Esophagus squamous epithelium (tissue), 5 donors: ENCODE measurements around the gene TMC8. TPM values are rescaled to one million over a fixed set of nuclear protein-coding genes. Genes with fewer than 3 reads are reported as not detected.

Source experiments
- DNase-seq: peaks from one replicate; lab custom pipeline; 2025; lab: John Stamatoyannopoulos, UW
- H3K27ac ChIP-seq, 4 donors: fragments of 200-600 bp; sonication (generic); one replicate each; pipeline ENCODE4 v1.5.1; 2016 to 2019; ENCODE audit warnings: mild to moderate bottlenecking in 1 of 4
- H3K27me3 ChIP-seq, 4 donors: fragments of 200-600 bp; sonication (generic); 1 replicate in 3 of 4; 2 replicates in 1 of 4; pipeline versions ENCODE4 v1.5.1 to v1.6.0; 2017 to 2021; ENCODE audit warnings: antibody characterized with exemption in 1 of 4
- H3K36me3 ChIP-seq, 3 donors: fragments of 200-600 bp; sonication (generic); one replicate each; pipeline ENCODE4 v1.5.1; 2016 to 2019
- H3K4me1 ChIP-seq, 3 donors: fragments of 200-600 bp; sonication (generic); one replicate each; pipeline ENCODE4 v1.5.1; 2017 to 2019
- H3K4me3 ChIP-seq, 4 donors: fragments of 200-600 bp; sonication (generic); 1 replicate in 3 of 4; 2 replicates in 1 of 4; pipeline ENCODE4 v1.5.1; 2016 to 2019; ENCODE audit warnings: mild to moderate bottlenecking in 2 of 4, moderate library complexity in 1 of 4
- H3K9me3 ChIP-seq, 3 donors: fragments of 200-600 bp; sonication (generic); one replicate each; pipeline ENCODE4 v1.5.1; 2016 to 2019
- POLR2A ChIP-seq, 4 donors: fragments of 450-650 bp; IDR thresholded peaks; one replicate each; pipeline ENCODE4 v1.6.1; 2017; ENCODE audit warnings: antibody characterized with exemption in 4 of 4, mild to moderate bottlenecking in 4 of 4, moderate library complexity in 3 of 4
- WGBS, 2 donors: methylation state at CpG; one replicate each; pipeline ENCODE4 v1.1.5; 2018; 5-methylcytosine and 5-hydroxymethylcytosine counted together
- intact Hi-C: fragments of 100-400 bp; cut with DNase I; formaldehyde crosslinking; loops from one replicate; pipeline ENCODE4 v1.15.0; 2022
- total RNA-seq, 4 donors: library from RNA; depleted of rRNA; stranded (reverse); fragments of >200 nt; gene quantifications; one replicate each; pipeline ENCODE4 v1.1.0, GENCODE V29; 2016
- TF ChIP-seq, protein P1 (sequence below), 6 experiments: fragments of 450-650 bp in 4 of 6; fragments of 200-600 bp in 2 of 6; sonication (generic) in 2 of 6; IDR thresholded peaks; one replicate each; pipeline ENCODE4 v1.5.1; 2016 to 2019; ENCODE audit warnings: antibody characterized with exemption in 6 of 6, mild to moderate bottlenecking in 4 of 6, moderate library complexity in 4 of 6
- donor health status: DM: yes; HTN: yes; CAD: no.

Gene TMC8
- total RNA-seq, 4 donors from 2014 or later, result 1.00 to 5.7 (median 1.5) TPM

DNA sequence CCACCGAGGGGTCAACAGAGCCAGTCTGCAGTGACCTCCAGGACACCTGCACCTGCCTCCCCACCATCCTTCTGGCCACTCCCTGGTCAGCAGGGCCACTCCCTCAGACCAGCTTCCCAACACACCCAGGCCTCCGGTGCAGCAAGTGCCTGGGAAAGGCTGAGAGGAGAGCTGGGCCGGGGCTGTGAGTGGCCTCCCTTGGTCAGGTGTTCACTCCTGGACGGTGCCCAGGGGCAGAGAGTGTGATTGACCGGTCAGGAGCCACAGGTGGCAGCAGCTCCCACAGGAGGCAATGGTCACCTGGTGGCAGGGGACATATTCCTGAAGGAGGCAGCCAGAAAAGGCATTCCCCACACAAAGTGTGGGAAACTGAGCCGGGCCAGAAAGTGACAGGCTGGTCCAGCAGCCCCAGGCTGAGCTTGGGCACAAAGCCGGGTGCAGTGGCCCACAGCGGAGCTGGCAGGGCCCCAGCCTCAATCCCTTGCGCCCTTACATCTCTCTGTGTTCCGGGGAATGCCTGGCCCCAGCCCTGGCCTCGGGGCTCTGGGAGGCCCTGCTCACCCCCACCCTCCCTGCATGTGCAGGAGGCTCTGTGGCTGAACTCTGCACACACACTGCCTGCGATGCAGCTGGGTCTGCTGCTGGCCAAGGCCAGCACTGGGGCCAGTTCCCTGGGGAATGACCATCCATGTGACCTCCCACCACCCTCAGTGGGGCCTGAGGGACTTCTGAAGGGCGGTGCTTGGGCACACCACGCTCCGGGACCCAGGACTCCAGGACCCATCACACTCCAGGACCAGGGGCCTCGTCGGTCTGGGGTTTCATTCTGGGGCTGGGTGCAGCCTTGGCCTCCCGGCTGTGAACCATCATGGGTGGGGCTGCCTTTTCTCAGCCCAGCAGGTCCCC lies 14.4 kb downstream of the TMC8 start:
- TF ChIP-seq, protein P1, sequence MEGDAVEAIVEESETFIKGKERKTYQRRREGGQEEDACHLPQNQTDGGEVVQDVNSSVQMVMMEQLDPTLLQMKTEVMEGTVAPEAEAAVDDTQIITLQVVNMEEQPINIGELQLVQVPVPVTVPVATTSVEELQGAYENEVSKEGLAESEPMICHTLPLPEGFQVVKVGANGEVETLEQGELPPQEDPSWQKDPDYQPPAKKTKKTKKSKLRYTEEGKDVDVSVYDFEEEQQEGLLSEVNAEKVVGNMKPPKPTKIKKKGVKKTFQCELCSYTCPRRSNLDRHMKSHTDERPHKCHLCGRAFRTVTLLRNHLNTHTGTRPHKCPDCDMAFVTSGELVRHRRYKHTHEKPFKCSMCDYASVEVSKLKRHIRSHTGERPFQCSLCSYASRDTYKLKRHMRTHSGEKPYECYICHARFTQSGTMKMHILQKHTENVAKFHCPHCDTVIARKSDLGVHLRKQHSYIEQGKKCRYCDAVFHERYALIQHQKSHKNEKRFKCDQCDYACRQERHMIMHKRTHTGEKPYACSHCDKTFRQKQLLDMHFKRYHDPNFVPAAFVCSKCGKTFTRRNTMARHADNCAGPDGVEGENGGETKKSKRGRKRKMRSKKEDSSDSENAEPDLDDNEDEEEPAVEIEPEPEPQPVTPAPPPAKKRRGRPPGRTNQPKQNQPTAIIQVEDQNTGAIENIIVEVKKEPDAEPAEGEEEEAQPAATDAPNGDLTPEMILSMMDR (IDR thresholded peaks at IDR 0.05), result no peak
- TF ChIP-seq POLR2A (IDR thresholded peaks at IDR 0.05), result no peak
- H3K4me1 ChIP-seq, result peaks cover 42 to 82% (median 53%) of the 10 kb centered on the region in 3 donors
- WGBS, 2 donors, result 25 to 40% methylated on average over 4 of the region's 18 CpGs
- no peak overlapping the region for H3K4me3 ChIP-seq
- intact Hi-C loops, result no loop called here
- peak overlapping the region; percentile 4 to 80 (median 70) for H3K27ac ChIP-seq
- DNase-seq, result no peak
- no peaks in the 10 kb centered on the region for H3K36me3 ChIP-seq
- H3K9me3 ChIP-seq, result no peaks in the 10 kb centered on the region
- H3K27me3 ChIP-seq, result no peaks in the 10 kb centered on the region

DNA sequence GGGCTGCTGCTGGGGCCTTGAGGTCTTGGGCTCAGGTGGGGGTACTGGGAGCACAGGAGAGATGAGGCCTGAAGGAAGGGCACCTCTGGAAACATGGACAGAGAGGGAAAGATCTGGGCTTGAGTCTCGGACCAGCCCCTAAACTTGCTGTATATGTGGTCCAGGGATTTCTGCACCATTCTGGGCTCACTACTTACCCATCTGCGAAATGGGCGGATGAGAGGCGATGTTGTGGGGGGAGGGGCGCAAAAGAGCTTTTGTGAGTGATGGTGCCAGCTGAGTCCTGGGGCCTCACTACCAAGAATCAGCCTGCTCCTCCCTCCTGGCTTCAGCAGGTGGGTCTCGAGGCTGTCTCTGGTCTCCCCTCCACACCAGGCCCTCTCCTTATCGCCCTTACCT lies 15.9 kb downstream of the TMC8 start:
- Histone ChIP-seq H3K27ac (no peak overlapping the region), H3K4me3 (no peak overlapping the region), H3K9me3 (no peaks in the 10 kb centered on the region), H3K36me3 (no peaks in the 10 kb centered on the region), H3K4me1 (peaks cover 35 to 81% (median 48%) of the 10 kb centered on the region in 3 donors), H3K27me3 (no peaks in the 10 kb centered on the region)
- no peak for DNase-seq
- WGBS, 2 donors, result 96% methylated on average over 5 of the region's 7 CpGs; no CpG with 5 or more reads in 1 of the 2 donors
- TF ChIP-seq, protein P1 (IDR thresholded peaks at IDR 0.05), result no peak
- TF ChIP-seq POLR2A (IDR thresholded peaks at IDR 0.05), result no peak
- intact Hi-C loops, result no loop called here

DNA sequence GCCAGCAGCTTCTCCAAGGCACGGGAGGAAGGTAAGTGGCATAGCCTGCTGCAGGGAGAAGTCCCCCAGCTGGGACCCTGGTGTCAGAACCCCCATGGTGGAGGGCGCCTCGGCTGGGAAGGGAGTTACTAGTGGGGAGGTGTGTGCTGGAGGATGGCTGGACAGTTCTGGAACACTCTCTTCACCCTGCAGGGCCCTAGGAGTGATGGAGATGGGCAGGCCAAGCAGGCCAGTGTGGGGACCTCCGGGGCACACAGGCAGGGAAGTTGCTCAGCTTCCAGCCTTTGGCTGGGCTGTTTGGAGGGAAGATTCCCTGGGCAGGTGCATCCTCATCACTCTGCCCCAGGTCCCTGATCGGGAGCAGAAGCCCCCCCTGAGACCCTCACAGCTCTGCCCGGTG lies 16.3 kb downstream of the TMC8 start:
- H3K36me3 ChIP-seq, result no peaks in the 10 kb centered on the region
- intact Hi-C loops, result no loop called here
- H3K27me3 ChIP-seq, result no peaks in the 10 kb centered on the region
- no peak overlapping the region for H3K4me3 ChIP-seq
- DNase-seq, result no peak
- WGBS, 2 donors, result 85 to 100% methylated on average over 1 to 4 of the region's 6 CpGs
- H3K27ac ChIP-seq, result peak overlapping the region in 1 of 4 donors; percentile 15
- H3K9me3 ChIP-seq, result no peaks in the 10 kb centered on the region
- no peak for TF ChIP-seq POLR2A (IDR thresholded peaks at IDR 0.05)
- TF ChIP-seq, protein P1 (IDR thresholded peaks at IDR 0.05), result no peak
- H3K4me1 ChIP-seq, result peaks cover 31 to 81% (median 44%) of the 10 kb centered on the region in 3 donors

DNA sequence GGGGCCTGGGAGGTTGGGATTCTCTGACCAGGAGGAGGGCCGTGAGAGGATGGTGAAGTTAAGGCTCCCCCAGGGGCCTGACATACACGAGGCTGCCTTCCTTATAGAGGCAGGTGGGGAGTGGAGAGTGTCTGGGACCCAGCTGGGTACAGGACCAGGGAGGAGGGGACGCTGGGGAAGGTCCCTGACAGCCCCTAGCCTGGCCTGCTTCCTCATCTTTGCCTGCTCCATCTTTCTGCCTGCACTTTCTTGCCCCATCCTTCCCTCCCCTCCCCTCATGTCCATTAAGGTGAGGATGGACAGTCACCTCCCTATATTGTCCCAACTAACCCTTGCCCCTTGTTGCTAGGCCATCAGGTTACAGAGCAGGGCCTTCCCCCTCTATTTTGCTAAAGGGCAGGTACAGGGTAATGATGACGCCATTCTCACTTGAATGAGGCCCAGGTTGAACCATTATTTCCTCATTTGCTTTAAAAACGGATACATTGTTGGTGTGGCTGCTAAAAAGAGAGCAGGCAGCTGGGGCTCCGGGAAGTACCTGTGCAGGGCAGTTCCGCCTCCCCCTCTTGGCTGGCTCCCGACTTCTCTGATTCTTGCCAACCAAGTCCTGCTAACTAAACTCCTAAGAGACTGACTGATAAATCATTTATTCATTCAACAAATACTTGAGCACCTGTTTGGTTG lies 16.9 kb downstream of the TMC8 start:
- no peaks in the 10 kb centered on the region for H3K36me3 ChIP-seq
- no peak overlapping the region for H3K4me3 ChIP-seq
- DNase-seq, result no peak
- intact Hi-C loops, result no loop called here
- WGBS, 2 donors, result 46 to 49% methylated on average over 5 to 6 of the region's 8 CpGs
- peak overlapping the region in 2 of 4 donors; percentile 15 to 31 for H3K27ac ChIP-seq
- peaks cover 26 to 81% (median 40%) of the 10 kb centered on the region in 3 donors for H3K4me1 ChIP-seq
- no peaks in the 10 kb centered on the region for H3K9me3 ChIP-seq
- TF ChIP-seq, protein P1 (IDR thresholded peaks at IDR 0.05), result no peak
- TF ChIP-seq POLR2A (IDR thresholded peaks at IDR 0.05), result no peak
- H3K27me3 ChIP-seq, result no peaks in the 10 kb centered on the region
